Large intestine (tissue), 12 donors: ENCODE measurements around the gene TGM3. TPM values are rescaled to one million over a fixed set of nuclear protein-coding genes. Genes with fewer than 3 reads are reported as not detected.

Experiments used
- DNase-seq, 2 donors: peaks; one replicate each; pipeline versions ENCODE4 v3.0.0 to v3.0.0-alpha.2; 2013
- H3K27ac ChIP-seq: one replicate; pipeline ENCODE4 v1.5.1; 2013; ENCODE audit warnings: low read length
- H3K27me3 ChIP-seq: 2 replicates; pipeline ENCODE4 v1.6.1; 2013; ENCODE audit warnings: low read length; ENCODE audit not compliant: control insufficient read depth, insufficient read depth
- H3K36me3 ChIP-seq: 2 replicates; pipeline ENCODE4 v1.6.1; 2013; ENCODE audit warnings: low read length; ENCODE audit not compliant: control insufficient read depth, insufficient read depth
- H3K4me1 ChIP-seq: one replicate; pipeline ENCODE4 v1.6.1; 2013; ENCODE audit warnings: low read length; ENCODE audit not compliant: control insufficient read depth, insufficient read depth
- H3K4me3 ChIP-seq: one replicate; pipeline ENCODE4 v1.5.1; 2013; ENCODE audit warnings: low read length
- H3K9me3 ChIP-seq: one replicate; pipeline ENCODE4 v1.6.1; 2013; ENCODE audit warnings: mild to moderate bottlenecking, low read depth, low read length, moderate library complexity; ENCODE audit not compliant: control insufficient read depth
- WGBS: methylation state at CpG from one replicate; pipeline ENCODE4 v1.1.5; 2013; ENCODE audit warnings: low lambda C conversion rate; ENCODE audit not compliant: insufficient coverage; 5-methylcytosine and 5-hydroxymethylcytosine counted together
- long read RNA-seq, 11 donors: transcript quantifications; one replicate each; lab custom pipeline, GENCODE V29; 2026
- polyA plus RNA-seq: library from polyadenylated mRNA; unstranded; fragments of 120-200 nt; gene quantifications from one replicate; pipeline ENCODE4 v1.2.1, GENCODE V29; 2013

Gene TGM3, protein sequence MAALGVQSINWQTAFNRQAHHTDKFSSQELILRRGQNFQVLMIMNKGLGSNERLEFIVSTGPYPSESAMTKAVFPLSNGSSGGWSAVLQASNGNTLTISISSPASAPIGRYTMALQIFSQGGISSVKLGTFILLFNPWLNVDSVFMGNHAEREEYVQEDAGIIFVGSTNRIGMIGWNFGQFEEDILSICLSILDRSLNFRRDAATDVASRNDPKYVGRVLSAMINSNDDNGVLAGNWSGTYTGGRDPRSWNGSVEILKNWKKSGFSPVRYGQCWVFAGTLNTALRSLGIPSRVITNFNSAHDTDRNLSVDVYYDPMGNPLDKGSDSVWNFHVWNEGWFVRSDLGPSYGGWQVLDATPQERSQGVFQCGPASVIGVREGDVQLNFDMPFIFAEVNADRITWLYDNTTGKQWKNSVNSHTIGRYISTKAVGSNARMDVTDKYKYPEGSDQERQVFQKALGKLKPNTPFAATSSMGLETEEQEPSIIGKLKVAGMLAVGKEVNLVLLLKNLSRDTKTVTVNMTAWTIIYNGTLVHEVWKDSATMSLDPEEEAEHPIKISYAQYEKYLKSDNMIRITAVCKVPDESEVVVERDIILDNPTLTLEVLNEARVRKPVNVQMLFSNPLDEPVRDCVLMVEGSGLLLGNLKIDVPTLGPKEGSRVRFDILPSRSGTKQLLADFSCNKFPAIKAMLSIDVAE
- polyA plus RNA-seq = 0.25 TPM
- long read RNA-seq, donor 1 = 0 reads
- long read RNA-seq, donor 2 = 0 reads
- long read RNA-seq, donor 3 = 0 reads
- long read RNA-seq, donor 4 = 0 reads
- long read RNA-seq, donor 5 = 0 reads
- long read RNA-seq, donor 6 = 0 reads
- long read RNA-seq, donor 7 = 0 reads
- long read RNA-seq, donor 8 = 0 reads
- long read RNA-seq, donor 9 = 0 reads
- long read RNA-seq, donor 10 = 0 reads
- long read RNA-seq, donor 11 = 0 reads

DNA sequence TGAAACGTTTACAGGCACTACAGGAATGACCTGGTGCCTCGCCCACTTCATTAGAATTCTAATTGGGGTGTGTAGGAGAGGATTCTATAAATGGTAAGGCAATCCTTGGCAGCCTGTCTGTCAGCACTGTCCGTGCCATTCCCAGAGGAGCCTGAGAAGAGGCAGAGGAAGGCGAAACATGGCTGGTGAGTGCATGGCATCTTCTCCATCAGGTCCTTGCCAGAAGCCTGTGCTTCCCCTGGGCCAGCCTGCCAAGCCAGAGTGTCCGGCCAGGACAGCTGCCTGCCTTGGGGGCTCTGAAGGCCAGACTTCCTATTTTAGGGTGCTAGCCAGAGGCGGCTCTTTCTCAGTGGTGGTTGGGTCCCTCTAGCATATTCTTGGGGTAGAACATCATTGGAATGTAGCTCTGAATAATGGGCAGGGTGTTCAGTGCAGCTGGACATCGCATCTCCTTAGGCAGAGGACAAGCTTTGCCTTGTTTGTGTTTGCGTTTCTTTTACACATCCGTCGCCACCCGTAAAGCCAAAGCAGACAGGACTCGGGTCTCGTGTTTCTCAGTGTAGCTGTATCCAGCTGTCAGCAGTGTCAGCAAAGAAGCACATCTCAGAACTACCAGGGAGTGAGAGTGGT lies at the start of gene TGM3:
Gene TGM3 (plus strand): TSS at position 116 of the 630 bp plus-strand sequence. CDS start 63 bp downstream, at position 179.
- H3K27me3 ChIP-seq = no peaks in the 10 kb centered on the region
- H3K9me3 ChIP-seq = no peaks in the 10 kb centered on the region
- peaks cover 20% of the 10 kb centered on the region for H3K4me1 ChIP-seq
- no peaks in the 10 kb centered on the region for H3K36me3 ChIP-seq
- H3K4me3 ChIP-seq = no peak within 1 kb of the TSS
- no peak for DNase-seq
- no CpG with 5 or more reads among the region's 13 CpGs for WGBS
- no peak within 1 kb of the TSS for H3K27ac ChIP-seq

DNA sequence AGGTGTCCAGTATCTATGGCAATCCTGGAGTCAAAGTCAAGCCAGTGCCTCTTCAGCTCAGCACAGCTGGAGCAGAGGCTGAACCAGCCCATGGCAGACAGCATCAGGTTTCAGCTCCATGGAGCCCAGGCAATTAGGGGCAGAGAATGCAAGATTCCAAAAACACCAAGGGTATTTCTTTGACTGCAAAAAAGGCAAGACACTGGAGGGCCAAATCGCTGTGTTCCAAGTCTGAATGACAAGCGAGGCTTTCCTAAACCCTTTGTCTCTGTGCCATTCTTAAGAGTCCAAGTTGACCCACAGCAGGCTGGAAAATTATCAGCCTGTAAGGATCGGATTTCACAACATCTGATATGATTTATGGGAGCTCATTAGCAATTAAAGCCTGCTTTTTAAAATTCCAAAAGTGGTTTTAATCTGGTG lies 49.7 kb upstream of the TGM3 start:
- Histone ChIP-seq H3K4me1 (no peaks in the 10 kb centered on the region), H3K9me3 (no peaks in the 10 kb centered on the region), H3K27ac (no peak overlapping the region), H3K4me3 (no peak overlapping the region), H3K36me3 (no peaks in the 10 kb centered on the region), H3K27me3 (no peaks in the 10 kb centered on the region)
- DNase-seq = no peak
- 20% methylated on average over 1 of the region's 3 CpGs for WGBS

DNA sequence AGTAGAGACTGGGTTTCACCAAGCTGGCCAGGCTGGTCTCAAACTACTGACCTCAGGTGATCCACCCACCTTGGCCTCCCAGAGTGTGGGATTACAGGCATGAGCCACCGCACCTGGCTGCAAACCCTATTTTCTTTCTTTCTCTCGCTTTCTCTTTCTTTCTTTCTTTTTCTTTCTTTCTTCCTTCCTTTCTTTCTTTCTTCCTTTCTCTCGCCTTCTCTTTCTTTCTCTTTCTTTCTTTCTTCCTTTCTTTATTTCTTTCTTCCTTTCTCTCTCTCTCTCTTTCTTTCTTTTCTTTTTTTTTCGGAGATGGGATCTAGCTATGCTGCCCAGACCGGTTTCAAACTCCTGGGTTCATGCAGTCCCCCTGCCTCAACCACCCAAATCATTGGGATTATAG lies 47.0 kb upstream of the TGM3 start:
- no peak for DNase-seq
- Histone ChIP-seq H3K4me1 (no peaks in the 10 kb centered on the region), H3K9me3 (no peaks in the 10 kb centered on the region), H3K27ac (no peak overlapping the region), H3K27me3 (no peaks in the 10 kb centered on the region), H3K36me3 (no peaks in the 10 kb centered on the region), H3K4me3 (no peak overlapping the region)
- 78% methylated on average over 5 of the region's 5 CpGs for WGBS

DNA sequence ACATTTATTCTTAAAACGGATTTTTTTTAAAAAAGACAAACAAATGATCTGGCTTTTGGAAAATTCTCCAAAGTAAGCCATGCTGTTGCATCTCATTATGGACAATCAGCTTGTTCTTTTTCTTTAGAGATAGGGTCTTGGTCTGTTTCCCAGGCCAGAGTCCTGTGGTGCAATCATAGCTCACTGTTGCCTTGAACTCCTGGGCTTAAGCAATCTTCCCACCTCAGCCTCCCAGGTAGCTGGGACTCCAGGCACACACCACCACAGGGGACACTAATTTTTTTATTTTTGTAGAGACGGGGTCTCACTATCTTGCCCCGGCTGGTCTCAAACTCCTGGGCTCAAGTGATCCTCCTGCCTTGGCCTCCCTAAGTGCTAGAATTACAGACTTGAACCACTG lies 45.9 kb upstream of the TGM3 start:
- no CpG with 5 or more reads among the region's 3 CpGs for WGBS
- no peak overlapping the region for H3K4me3 ChIP-seq
- no peaks in the 10 kb centered on the region for H3K4me1 ChIP-seq
- no peak for DNase-seq
- no peaks in the 10 kb centered on the region for H3K36me3 ChIP-seq
- H3K27me3 ChIP-seq = no peaks in the 10 kb centered on the region
- no peaks in the 10 kb centered on the region for H3K9me3 ChIP-seq
- no peak overlapping the region for H3K27ac ChIP-seq

DNA sequence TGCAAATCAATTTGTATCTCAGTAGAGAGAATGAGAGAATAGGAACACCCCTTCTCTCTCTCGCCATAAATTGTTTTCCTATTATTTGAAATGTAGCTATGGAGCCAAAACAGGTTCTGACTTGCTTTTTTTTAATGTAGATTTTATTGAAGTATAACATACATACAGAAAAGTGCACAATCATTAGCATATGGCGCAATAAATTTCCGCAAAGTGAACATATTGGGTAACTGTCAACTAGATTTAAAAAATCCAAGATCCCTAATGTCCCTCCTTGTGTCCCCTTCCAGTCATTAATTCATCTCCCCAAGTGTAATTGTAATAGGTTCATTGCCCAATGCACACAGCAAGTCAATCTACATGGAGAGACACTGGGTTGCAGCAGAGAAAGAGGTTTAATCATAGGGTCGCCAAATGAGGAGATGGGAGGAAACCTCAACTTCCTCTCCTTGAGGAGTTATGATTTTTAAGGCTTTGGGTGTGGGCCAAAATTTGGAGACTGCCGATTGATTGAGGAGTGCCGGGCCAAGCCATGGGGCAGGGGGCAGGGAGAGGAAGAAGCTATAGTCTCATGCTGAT lies 43.3 kb upstream of the TGM3 start:
- Histone ChIP-seq H3K27me3 (no peaks in the 10 kb centered on the region), H3K4me1 (peaks cover 2% of the 10 kb centered on the region), H3K4me3 (no peak overlapping the region), H3K36me3 (no peaks in the 10 kb centered on the region), H3K27ac (no peak overlapping the region), H3K9me3 (no peaks in the 10 kb centered on the region)
- WGBS = 100% methylated on average over 1 of the region's 6 CpGs
- no peak for DNase-seq

DNA sequence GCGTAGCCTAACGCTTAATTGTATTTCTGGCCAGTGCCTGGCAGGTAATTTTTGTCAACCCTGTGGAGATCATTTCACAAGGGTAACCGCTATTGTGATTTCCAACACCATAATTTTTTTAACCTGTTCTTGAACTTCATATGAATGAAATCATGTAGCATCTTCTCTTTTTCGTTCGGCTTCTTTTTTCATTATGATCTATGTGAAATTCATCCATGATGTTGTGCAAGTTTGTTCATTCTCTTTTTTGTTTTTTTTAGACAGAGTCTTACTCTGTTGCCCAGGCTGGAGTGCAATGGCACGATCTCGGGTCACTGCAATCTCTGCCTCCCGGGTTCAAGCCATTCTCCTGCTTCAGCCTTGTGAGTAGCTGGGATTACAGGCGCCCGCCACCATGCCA lies 42.5 kb upstream of the TGM3 start:
- Histone ChIP-seq H3K27ac (no peak overlapping the region), H3K36me3 (no peaks in the 10 kb centered on the region), H3K9me3 (no peaks in the 10 kb centered on the region), H3K4me3 (no peak overlapping the region), H3K4me1 (peaks cover 2% of the 10 kb centered on the region), H3K27me3 (no peaks in the 10 kb centered on the region)
- WGBS = 96% methylated on average over 3 of the region's 10 CpGs
- DNase-seq = no peak

DNA sequence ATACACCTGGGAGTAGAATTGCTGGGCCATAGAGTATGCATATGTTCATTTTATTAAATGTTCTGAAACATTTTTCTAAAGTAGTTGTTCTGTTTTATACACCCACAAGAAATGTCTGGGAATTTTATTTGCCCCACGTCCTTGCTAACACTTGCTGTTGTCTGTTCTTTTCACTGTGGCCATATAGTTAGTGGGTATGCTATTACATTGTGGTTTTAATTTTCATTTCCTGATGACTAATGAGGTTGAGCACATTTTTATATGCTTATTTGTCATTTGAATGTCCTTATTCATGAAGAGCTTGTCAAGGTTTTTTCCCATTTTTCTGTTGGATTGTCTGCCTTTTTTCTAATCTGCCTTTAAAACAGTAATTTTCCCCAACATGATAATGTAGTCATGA lies 41.5 kb upstream of the TGM3 start:
- Histone ChIP-seq H3K4me1 (peaks cover 2% of the 10 kb centered on the region), H3K27ac (no peak overlapping the region), H3K36me3 (no peaks in the 10 kb centered on the region), H3K4me3 (no peak overlapping the region), H3K9me3 (no peaks in the 10 kb centered on the region), H3K27me3 (no peaks in the 10 kb centered on the region)
- no CpG with 5 or more reads among the region's 1 CpG for WGBS
- no peak for DNase-seq

DNA sequence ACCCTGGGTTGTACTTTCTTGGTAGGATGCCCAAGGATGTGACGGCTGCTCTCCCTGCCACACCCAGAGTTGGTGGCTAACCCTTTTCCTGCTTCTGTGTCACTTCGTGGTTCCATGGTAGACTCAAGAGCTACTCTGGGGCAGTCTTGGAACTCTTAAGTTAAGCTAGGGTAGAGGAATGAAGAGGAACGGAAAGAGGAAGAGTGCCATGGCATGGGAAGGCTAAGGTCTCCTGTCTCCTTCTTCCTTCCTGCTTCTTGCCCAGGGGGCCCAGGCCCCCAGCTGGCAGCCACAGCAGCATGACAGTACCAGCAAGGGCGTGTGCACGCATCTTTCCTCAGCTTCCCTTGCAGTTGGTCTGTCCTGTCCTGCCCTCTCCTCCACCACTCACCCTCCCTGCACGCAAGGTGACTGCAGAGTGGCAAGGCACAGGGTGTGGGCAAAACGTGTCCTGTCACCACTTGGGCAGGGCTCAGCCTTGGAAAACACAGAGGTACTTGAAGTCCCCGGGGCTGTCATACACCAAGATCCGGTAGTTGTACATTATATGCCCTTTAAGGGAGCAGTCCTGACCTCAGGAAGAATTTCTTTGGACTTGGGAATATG lies 39.8 kb upstream of the TGM3 start:
- DNase-seq = no peak
- Histone ChIP-seq H3K27ac (no peak overlapping the region), H3K9me3 (no peaks in the 10 kb centered on the region), H3K36me3 (no peaks in the 10 kb centered on the region), H3K4me1 (peaks cover 3% of the 10 kb centered on the region), H3K27me3 (no peaks in the 10 kb centered on the region), H3K4me3 (no peak overlapping the region)
- no CpG with 5 or more reads among the region's 9 CpGs for WGBS

DNA sequence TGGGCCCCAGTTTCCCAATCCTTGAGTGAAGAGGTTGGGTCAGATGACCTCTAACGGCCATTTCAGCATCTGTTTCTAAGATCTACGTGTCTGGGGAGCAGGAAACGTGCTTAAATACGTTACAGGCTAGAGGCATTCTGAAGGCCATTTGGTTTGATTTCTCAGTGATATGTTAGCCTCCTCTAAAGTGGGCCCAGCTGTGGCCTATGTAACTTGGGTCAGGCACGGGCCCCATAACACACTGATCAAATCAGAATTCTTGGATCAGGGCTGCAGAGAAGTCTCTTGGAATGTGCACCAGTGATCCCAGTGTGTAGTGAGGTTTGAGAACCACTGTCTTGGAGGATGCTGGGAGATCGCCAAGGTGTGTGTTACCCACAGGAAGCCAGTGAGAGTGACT lies 36.1 kb upstream of the TGM3 start:
- WGBS = no CpG with 5 or more reads among the region's 6 CpGs
- Histone ChIP-seq H3K27ac (no peak overlapping the region), H3K36me3 (no peaks in the 10 kb centered on the region), H3K9me3 (no peaks in the 10 kb centered on the region), H3K4me1 (peaks cover 6% of the 10 kb centered on the region), H3K4me3 (no peak overlapping the region), H3K27me3 (no peaks in the 10 kb centered on the region)
- DNase-seq = no peak

DNA sequence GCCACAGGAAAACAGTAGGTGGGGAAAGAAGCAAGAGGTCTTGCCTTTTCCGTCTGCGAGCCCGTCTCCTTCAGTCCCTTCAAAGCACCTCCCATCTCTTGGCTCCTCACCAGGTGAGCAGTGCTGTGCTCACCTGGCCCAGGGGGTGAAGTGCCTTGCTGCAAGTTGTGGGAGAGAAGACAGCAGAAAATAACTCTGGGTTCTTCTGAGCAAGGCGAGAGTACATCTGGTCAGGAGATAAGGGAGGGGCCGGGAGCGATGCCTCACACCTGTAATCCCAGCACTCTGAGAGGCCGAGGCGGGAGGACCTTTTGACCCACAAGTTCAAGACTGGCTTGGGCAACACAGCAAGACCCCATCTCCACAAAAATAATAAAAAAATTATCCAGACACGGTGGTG lies 35.6 kb upstream of the TGM3 start:
- H3K36me3 ChIP-seq = no peaks in the 10 kb centered on the region
- no CpG with 5 or more reads among the region's 9 CpGs for WGBS
- no peaks in the 10 kb centered on the region for H3K9me3 ChIP-seq
- no peak overlapping the region for H3K27ac ChIP-seq
- no peak overlapping the region for H3K4me3 ChIP-seq
- DNase-seq = no peak
- H3K27me3 ChIP-seq = no peaks in the 10 kb centered on the region
- peaks cover 6% of the 10 kb centered on the region for H3K4me1 ChIP-seq
